Adipocyte (in vitro differentiated cells): ENCODE results near the gene PDE4B.

ENCODE experiments used
- DNase-seq: peaks from one replicate; pipeline ENCODE4 v3.0.0-alpha.2; 2015; ENCODE audit warnings: low read depth
- H3K27me3 ChIP-seq: replicated peaks from 2 replicates; pipeline ENCODE4 v1.7.0; 2013; ENCODE audit warnings: mild to moderate bottlenecking, low read length, moderate library complexity; ENCODE audit not compliant: control insufficient read depth, insufficient read depth
- H3K36me3 ChIP-seq: 2 replicates; pipeline ENCODE4 v1.7.0; 2013; ENCODE audit warnings: low read length, mild to moderate bottlenecking, moderate library complexity; ENCODE audit not compliant: control insufficient read depth, insufficient read depth, severe bottlenecking
- H3K4me1 ChIP-seq: 2 replicates; pipeline ENCODE4 v1.7.0; 2013; ENCODE audit warnings: mild to moderate bottlenecking, low read length, moderate library complexity; ENCODE audit not compliant: control insufficient read depth, insufficient read depth
- H3K4me3 ChIP-seq: 2 replicates; pipeline ENCODE4 v1.7.0; 2013; ENCODE audit warnings: mild to moderate bottlenecking, low read length, moderate library complexity
- H3K9ac ChIP-seq: 2 replicates; pipeline ENCODE4 v1.7.0; 2013; ENCODE audit warnings: mild to moderate bottlenecking, low read length, moderate library complexity
- H3K9me3 ChIP-seq: 2 replicates; pipeline ENCODE4 v1.7.0; 2013; ENCODE audit warnings: mild to moderate bottlenecking, low read length, moderate library complexity; ENCODE audit not compliant: control insufficient read depth

PDE4B gene

GRCh38 chr1:66357478-66358197 is 564.9 kb downstream of the PDE4B start:
- no peak overlapping the region for H3K9ac ChIP-seq
- no peak for DNase-seq
- H3K36me3 ChIP-seq, result no peaks in the 10 kb centered on the region
- H3K9me3 ChIP-seq, result no peaks in the 10 kb centered on the region
- H3K27me3 ChIP-seq, result no peaks in the 10 kb centered on the region
- no peak overlapping the region for H3K4me3 ChIP-seq
- H3K4me1 ChIP-seq, result peaks cover 16% of the 10 kb centered on the region

GRCh38 chr1:66359269-66359668 is 566.6 kb downstream of the PDE4B start:
- no peaks in the 10 kb centered on the region for H3K36me3 ChIP-seq
- H3K9ac ChIP-seq, result no peak overlapping the region
- no peak overlapping the region for H3K4me3 ChIP-seq
- no peak for DNase-seq
- H3K27me3 ChIP-seq, result no peaks in the 10 kb centered on the region
- H3K9me3 ChIP-seq, result no peaks in the 10 kb centered on the region
- peaks cover 15% of the 10 kb centered on the region for H3K4me1 ChIP-seq

- Histone ChIP-seq H3K27me3 (no peaks in the 10 kb centered on the region), H3K4me3 (no peak overlapping the region), H3K9me3 (no peaks in the 10 kb centered on the region), H3K4me1 (peaks cover 10% of the 10 kb centered on the region), H3K36me3 (no peaks in the 10 kb centered on the region), H3K9ac (no peak overlapping the region)
- peak; percentile 29 for DNase-seq
Observed at GRCh38 chr1:66359815-66360214, 567.1 kb downstream of the PDE4B start.

GRCh38 chr1:66360285-66360724 is 567.6 kb downstream of the PDE4B start:
- Histone ChIP-seq H3K36me3 (no peaks in the 10 kb centered on the region), H3K27me3 (no peaks in the 10 kb centered on the region), H3K4me1 (peaks cover 12% of the 10 kb centered on the region), H3K4me3 (no peak overlapping the region), H3K9me3 (no peaks in the 10 kb centered on the region), H3K9ac (no peak overlapping the region)
- DNase-seq, result no peak

GRCh38 chr1:66364578-66365391 is 572.1 kb downstream of the PDE4B start:
- Histone ChIP-seq H3K27me3 (no peaks in the 10 kb centered on the region), H3K36me3 (no peaks in the 10 kb centered on the region), H3K9ac (no peak overlapping the region), H3K4me3 (no peak overlapping the region), H3K4me1 (peaks cover 22% of the 10 kb centered on the region), H3K9me3 (no peaks in the 10 kb centered on the region)
- no peak for DNase-seq

GRCh38 chr1:66365635-66366034 is 572.9 kb downstream of the PDE4B start:
- Histone ChIP-seq H3K9ac (no peak overlapping the region), H3K4me3 (no peak overlapping the region), H3K4me1 (peaks cover 15% of the 10 kb centered on the region), H3K36me3 (no peaks in the 10 kb centered on the region), H3K27me3 (no peaks in the 10 kb centered on the region), H3K9me3 (no peaks in the 10 kb centered on the region)
- DNase-seq, result no peak

GRCh38 chr1:66366634-66367033 is 573.9 kb downstream of the PDE4B start:
- Histone ChIP-seq H3K4me1 (peaks cover 21% of the 10 kb centered on the region), H3K36me3 (no peaks in the 10 kb centered on the region), H3K9ac (no peak overlapping the region), H3K4me3 (no peak overlapping the region), H3K9me3 (no peaks in the 10 kb centered on the region), H3K27me3 (no peaks in the 10 kb centered on the region)
- DNase-seq, result no peak

- Histone ChIP-seq H3K4me3 (no peak overlapping the region), H3K9ac (no peak overlapping the region), H3K9me3 (no peaks in the 10 kb centered on the region), H3K4me1 (peaks cover 29% of the 10 kb centered on the region), H3K36me3 (no peaks in the 10 kb centered on the region), H3K27me3 (no peaks in the 10 kb centered on the region)
- DNase-seq, result no peak
Observed at GRCh38 chr1:66367369-66367768, 574.7 kb downstream of the PDE4B start.

- Histone ChIP-seq H3K4me1 (peaks cover 29% of the 10 kb centered on the region), H3K4me3 (no peak overlapping the region), H3K9me3 (no peaks in the 10 kb centered on the region), H3K36me3 (no peaks in the 10 kb centered on the region), H3K27me3 (no peaks in the 10 kb centered on the region), H3K9ac (no peak overlapping the region)
- DNase-seq, result no peak
Observed at GRCh38 chr1:66368261-66368660, 575.6 kb downstream of the PDE4B start.

GRCh38 chr1:66370462-66370971 is 577.8 kb downstream of the PDE4B start:
- Histone ChIP-seq H3K9ac (no peak overlapping the region), H3K27me3 (no peaks in the 10 kb centered on the region), H3K4me3 (no peak overlapping the region), H3K9me3 (no peaks in the 10 kb centered on the region), H3K4me1 (peaks cover 38% of the 10 kb centered on the region), H3K36me3 (no peaks in the 10 kb centered on the region)
- DNase-seq, result no peak

- peak overlapping the region; percentile 50 for H3K4me3 ChIP-seq
- no peaks in the 10 kb centered on the region for H3K27me3 ChIP-seq
- peak; percentile 58 for DNase-seq
- H3K9me3 ChIP-seq, result no peaks in the 10 kb centered on the region
- H3K9ac ChIP-seq, result no peak overlapping the region
- no peaks in the 10 kb centered on the region for H3K36me3 ChIP-seq
- H3K4me1 ChIP-seq, result peaks cover 33% of the 10 kb centered on the region
Observed at GRCh38 chr1:66371233-66372005, 578.7 kb downstream of the PDE4B start.
